Activated naive CD4-positive, alpha-beta T cell treated with anti-CD3 and anti-CD28 coated beads for 36 hours (primary cell): ENCODE measurements around the gene SEMA3A. TPM values are rescaled to one million over a fixed set of nuclear protein-coding genes. Genes with fewer than 3 reads are reported as not detected.

Source experiments
- CTCF ChIA-PET: fragments of 350-600 bp; sonication (Branson Sonifier 250); formaldehyde crosslinking; loops from one replicate; lab custom pipeline; 2021; ENCODE audit warnings: antibody characterized with exemption; lab: Charles Lee
- DNase-seq: peaks from one replicate; pipeline ENCODE4 v3.0.0-alpha.2; 2020
- H3K27ac Mint-ChIP-seq: one replicate; pipeline ENCODE4 v1.8.0; 2021; ENCODE audit warnings: mild to moderate bottlenecking, mixed read lengths
- H3K27me3 Mint-ChIP-seq: one replicate; pipeline ENCODE4 v1.8.0; 2021; ENCODE audit warnings: low read depth, mixed read lengths
- H3K36me3 Mint-ChIP-seq: one replicate; pipeline ENCODE4 v1.8.0; 2021; ENCODE audit warnings: low read depth, mixed read lengths
- H3K4me1 Mint-ChIP-seq: one replicate; pipeline ENCODE4 v1.8.0; 2021; ENCODE audit warnings: low read depth, mixed read lengths
- H3K4me3 Mint-ChIP-seq: one replicate; pipeline ENCODE4 v1.8.0; 2021; ENCODE audit warnings: mild to moderate bottlenecking, moderate library complexity, mixed read lengths
- H3K9me3 Mint-ChIP-seq: one replicate; pipeline ENCODE4 v1.8.0; 2021; ENCODE audit warnings: mixed read lengths
- intact Hi-C: fragments of 100-400 bp; cut with micrococcal nuclease; formaldehyde crosslinking; loops from one replicate; pipeline ENCODE4 v1.15.1; 2023
- total RNA-seq, 2 experiments: library from RNA; stranded (reverse); gene quantifications; one replicate each; pipeline ENCODE4 v1.2.3, GENCODE V29; 2021

SEMA3A gene
- total RNA-seq, 2 experiments from 2014 or later, result 2.7 to 3.0 TPM

- DNase-seq, result peak; percentile 19
- Mint-ChIP-seq H3K27me3 (peaks cover 2% of the 10 kb centered on the region), H3K4me3 (no peak overlapping the region), H3K9me3 (no peaks in the 10 kb centered on the region), H3K36me3 (no peaks in the 10 kb centered on the region), H3K27ac (no peak overlapping the region), H3K4me1 (no peaks in the 10 kb centered on the region)
- intact Hi-C loops, result loop anchor here (2.0 kb wide), 1 partner anchor 536 kb away; no protein-coding TSS in a partner anchor
- CTCF ChIA-PET, result interaction anchor here (0.6 to 2.6 kb wide), 9 partner anchors 8 to 935 kb away, joined by 3 to 25 read pairs (median 4); no protein-coding TSS in a partner anchor
Measured at GRCh38 chr7:83947260-83947659, 247.3 kb downstream of the SEMA3A start.

DNA sequence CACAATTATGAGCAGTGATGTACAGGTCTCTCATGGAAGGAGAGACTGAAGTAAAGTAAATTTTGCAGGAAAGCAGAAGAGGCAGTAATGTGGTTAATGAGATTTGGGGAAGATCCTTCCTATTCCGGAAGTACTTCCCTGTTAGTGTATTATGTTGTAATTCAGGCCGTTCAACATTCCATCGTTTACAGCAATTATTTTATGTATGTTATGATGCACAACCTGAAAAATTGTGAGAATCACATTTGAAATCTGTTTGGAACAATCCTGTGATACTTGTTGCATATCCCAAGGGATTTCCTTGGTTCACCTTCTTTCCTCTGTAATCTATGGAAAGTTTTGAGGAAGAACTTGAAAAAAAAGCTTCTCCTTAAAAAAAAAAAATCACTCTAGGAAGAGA, 247.8 kb downstream of the SEMA3A start:
- CTCF ChIA-PET, result interaction anchor here (0.6 to 2.6 kb wide), 3 partner anchors 10 to 29 kb away, joined by 3 to 25 read pairs (median 4); no protein-coding TSS in a partner anchor
- H3K36me3 Mint-ChIP-seq, result no peaks in the 10 kb centered on the region
- DNase-seq, result no peak
- H3K4me3 Mint-ChIP-seq, result no peak overlapping the region
- no peaks in the 10 kb centered on the region for H3K4me1 Mint-ChIP-seq
- no peak overlapping the region for H3K27ac Mint-ChIP-seq
- intact Hi-C loops, result loop anchor here (2.0 kb wide), 1 partner anchor 536 kb away; no protein-coding TSS in a partner anchor
- peaks cover 2% of the 10 kb centered on the region for H3K27me3 Mint-ChIP-seq
- no peaks in the 10 kb centered on the region for H3K9me3 Mint-ChIP-seq

DNA sequence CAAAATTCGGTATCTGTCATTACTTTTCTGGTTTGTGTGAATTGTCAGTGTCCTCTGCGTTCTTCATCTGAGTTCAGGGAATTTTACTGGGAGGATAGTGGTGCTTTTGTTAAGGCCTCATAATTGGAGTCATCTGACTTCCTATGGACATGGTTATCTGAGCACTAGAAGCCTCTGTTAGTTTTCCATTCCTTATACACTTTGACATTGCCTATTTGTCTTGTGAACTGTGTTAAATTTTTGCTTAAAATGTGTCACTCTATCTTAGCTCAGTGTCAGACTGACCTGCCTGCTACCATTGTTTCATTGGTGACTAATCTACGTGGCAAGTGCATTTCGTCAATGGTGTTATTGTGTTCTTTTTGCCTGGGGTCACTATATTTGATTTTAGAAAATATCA, 253.3 kb downstream of the SEMA3A start:
- Mint-ChIP-seq H3K9me3 (no peaks in the 10 kb centered on the region), H3K4me1 (no peaks in the 10 kb centered on the region), H3K27ac (no peak overlapping the region), H3K36me3 (no peaks in the 10 kb centered on the region), H3K27me3 (no peaks in the 10 kb centered on the region), H3K4me3 (no peak overlapping the region)
- intact Hi-C loops, result no loop called here
- no peak for DNase-seq
- CTCF ChIA-PET, result interaction anchor here (0.8 kb wide), 1 partner anchor 558 kb away, joined by 3 read pairs; no protein-coding TSS in a partner anchor

GRCh38 chr7:83937930-83938329, 256.7 kb downstream of the SEMA3A start:
- no peaks in the 10 kb centered on the region for H3K36me3 Mint-ChIP-seq
- no peaks in the 10 kb centered on the region for H3K9me3 Mint-ChIP-seq
- CTCF ChIA-PET, result interaction anchor here (1.1 to 4.2 kb wide), 2 partner anchors 10 to 40 kb away, joined by 3 to 25 read pairs; no protein-coding TSS in a partner anchor
- H3K4me3 Mint-ChIP-seq, result no peak overlapping the region
- peaks cover 2% of the 10 kb centered on the region for H3K27me3 Mint-ChIP-seq
- intact Hi-C loops, result loop anchor here (2.0 kb wide), 2 partner anchors 251 to 513 kb away; no protein-coding TSS in a partner anchor
- no peak for DNase-seq
- peaks cover 2% of the 10 kb centered on the region for H3K4me1 Mint-ChIP-seq
- no peak overlapping the region for H3K27ac Mint-ChIP-seq

DNA sequence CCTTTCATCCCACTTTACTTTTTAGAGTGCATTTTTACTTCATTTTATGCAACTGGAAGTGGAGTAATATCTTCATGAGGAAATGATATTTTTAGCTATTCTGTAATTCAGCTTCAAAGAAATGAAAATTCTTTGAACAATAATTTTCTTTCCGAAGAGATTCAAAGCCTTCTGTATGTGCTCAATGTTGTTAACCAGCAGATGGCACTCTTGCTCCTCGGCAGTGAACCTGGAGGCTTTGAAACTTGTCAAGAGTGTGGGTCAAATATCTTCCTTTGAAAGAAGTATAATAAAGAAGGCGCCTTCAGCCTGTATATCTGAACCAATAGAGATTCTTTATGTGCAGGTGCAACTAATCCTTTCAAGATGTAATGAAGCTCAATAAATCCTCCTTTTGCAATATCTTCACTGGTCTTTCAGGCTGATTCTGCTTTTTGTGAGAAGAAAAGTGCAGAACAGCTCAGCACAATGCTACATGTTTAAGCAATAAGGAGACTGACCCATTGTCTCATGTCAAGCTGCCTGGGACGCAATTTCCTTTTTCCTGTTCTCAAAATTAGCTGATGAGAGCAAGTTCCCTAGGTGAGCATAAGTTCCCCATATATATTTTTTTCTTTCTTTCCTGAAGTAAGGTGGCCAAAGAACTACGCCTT, 258.4 kb downstream of the SEMA3A start:
- Mint-ChIP-seq H3K36me3 (no peaks in the 10 kb centered on the region), H3K4me1 (peaks cover 2% of the 10 kb centered on the region), H3K27ac (no peak overlapping the region), H3K9me3 (no peaks in the 10 kb centered on the region), H3K4me3 (no peak overlapping the region), H3K27me3 (peaks cover 2% of the 10 kb centered on the region)
- CTCF ChIA-PET, result interaction anchor here (0.6 to 4.2 kb wide), 12 partner anchors 8 to 1659 kb away, joined by 3 to 25 read pairs (median 4); no protein-coding TSS in a partner anchor
- intact Hi-C loops, result loop anchor here (1.0 to 2.0 kb wide), 4 partner anchors 40 to 1087 kb away; no protein-coding TSS in a partner anchor
- DNase-seq, result peak; percentile 74

DNA sequence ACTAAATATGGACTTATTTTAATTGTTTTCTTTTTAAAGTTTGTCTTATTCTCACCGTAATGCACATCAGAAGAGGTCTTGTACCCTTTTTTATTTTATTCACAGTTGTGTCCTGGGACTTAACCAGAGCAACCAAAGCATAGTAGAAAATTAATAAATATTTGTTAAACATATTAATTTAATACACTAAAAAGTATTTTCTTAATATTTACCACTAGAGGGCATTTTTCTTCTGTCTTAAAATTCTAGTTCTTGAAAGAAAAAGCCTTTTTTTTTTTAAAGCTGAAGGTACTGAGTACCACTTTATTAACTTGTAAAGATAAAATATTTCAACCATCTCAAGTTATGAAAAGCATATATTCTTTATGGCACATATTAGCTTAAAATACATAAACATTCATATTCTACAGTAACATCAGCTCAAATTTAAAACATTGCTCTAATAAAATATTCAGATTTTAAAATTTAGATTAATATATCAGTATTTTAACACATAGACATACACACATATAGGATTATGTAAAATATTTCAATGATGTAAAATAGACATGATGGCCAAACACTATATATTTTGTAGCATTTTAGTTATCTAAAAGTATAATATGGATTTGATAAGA, 260.4 kb downstream of the SEMA3A start:
- Mint-ChIP-seq H3K27ac (no peak overlapping the region), H3K27me3 (peaks cover 2% of the 10 kb centered on the region), H3K4me1 (peaks cover 2% of the 10 kb centered on the region), H3K9me3 (no peaks in the 10 kb centered on the region), H3K4me3 (no peak overlapping the region), H3K36me3 (no peaks in the 10 kb centered on the region)
- CTCF ChIA-PET, result interaction anchor here (0.8 to 4.2 kb wide), 4 partner anchors 10 to 317 kb away, joined by 3 to 25 read pairs (median 4); no protein-coding TSS in a partner anchor
- intact Hi-C loops, result no loop called here
- DNase-seq, result no peak

DNA sequence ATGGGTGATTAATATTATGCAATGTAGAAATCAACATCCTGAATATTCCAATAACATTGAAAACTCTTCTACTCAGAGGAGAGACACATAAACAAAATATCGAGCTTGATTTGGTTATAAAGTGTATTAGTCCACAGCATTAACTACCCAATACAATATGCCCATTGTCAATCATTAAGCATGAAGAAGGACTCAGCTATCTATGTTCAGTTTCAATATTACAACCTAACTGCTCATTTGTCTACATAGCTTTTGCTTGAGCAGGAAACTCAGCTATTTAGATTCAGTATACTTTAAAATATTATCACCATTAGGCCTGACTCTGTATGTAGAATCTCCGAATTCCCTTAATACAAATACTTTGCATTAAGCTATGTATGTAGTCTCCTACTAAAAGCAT, 262.6 kb downstream of the SEMA3A start:
- H3K4me3 Mint-ChIP-seq, result no peak overlapping the region
- no peaks in the 10 kb centered on the region for H3K9me3 Mint-ChIP-seq
- intact Hi-C loops, result no loop called here
- H3K27ac Mint-ChIP-seq, result no peak overlapping the region
- peaks cover 6% of the 10 kb centered on the region for H3K27me3 Mint-ChIP-seq
- H3K36me3 Mint-ChIP-seq, result no peaks in the 10 kb centered on the region
- CTCF ChIA-PET, result interaction anchor here (0.8 to 0.9 kb wide), 2 partner anchors 16 to 765 kb away, joined by 4 to 5 read pairs; no protein-coding TSS in a partner anchor
- no peak for DNase-seq
- H3K4me1 Mint-ChIP-seq, result peaks cover 2% of the 10 kb centered on the region

DNA sequence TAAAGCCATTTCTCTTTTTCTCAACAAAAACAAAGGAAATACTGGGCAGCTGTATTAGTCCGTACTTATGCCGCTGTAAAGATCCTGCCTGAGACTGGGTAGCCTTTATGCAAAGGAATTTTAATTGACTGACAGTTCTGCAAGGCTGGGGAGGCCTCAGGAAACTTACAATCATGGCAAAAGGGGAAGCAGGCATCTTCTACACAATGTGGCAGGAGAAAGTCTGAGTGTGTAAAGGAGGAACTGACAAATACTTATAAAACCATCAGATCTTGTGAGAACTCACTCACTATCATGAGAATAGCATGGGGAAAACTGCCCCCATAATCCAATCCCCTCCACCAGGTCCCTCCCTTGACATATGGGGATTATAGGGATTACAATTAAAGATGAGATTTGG, 264.3 kb downstream of the SEMA3A start:
- H3K27ac Mint-ChIP-seq, result no peak overlapping the region
- CTCF ChIA-PET, result no interaction called here
- DNase-seq, result no peak
- H3K27me3 Mint-ChIP-seq, result peaks cover 4% of the 10 kb centered on the region
- no peaks in the 10 kb centered on the region for H3K4me1 Mint-ChIP-seq
- intact Hi-C loops, result no loop called here
- H3K4me3 Mint-ChIP-seq, result no peak overlapping the region
- no peaks in the 10 kb centered on the region for H3K9me3 Mint-ChIP-seq
- H3K36me3 Mint-ChIP-seq, result no peaks in the 10 kb centered on the region

- no peak for DNase-seq
- Mint-ChIP-seq H3K36me3 (no peaks in the 10 kb centered on the region), H3K4me3 (no peak overlapping the region), H3K4me1 (no peaks in the 10 kb centered on the region), H3K27ac (no peak overlapping the region), H3K27me3 (peaks cover 4% of the 10 kb centered on the region), H3K9me3 (no peaks in the 10 kb centered on the region)
- intact Hi-C loops, result loop anchor here (5.0 kb wide), 1 partner anchor 1546 kb away; no protein-coding TSS in a partner anchor
- CTCF ChIA-PET, result no interaction called here
Measured at GRCh38 chr7:83925860-83926259, 268.7 kb downstream of the SEMA3A start.

DNA sequence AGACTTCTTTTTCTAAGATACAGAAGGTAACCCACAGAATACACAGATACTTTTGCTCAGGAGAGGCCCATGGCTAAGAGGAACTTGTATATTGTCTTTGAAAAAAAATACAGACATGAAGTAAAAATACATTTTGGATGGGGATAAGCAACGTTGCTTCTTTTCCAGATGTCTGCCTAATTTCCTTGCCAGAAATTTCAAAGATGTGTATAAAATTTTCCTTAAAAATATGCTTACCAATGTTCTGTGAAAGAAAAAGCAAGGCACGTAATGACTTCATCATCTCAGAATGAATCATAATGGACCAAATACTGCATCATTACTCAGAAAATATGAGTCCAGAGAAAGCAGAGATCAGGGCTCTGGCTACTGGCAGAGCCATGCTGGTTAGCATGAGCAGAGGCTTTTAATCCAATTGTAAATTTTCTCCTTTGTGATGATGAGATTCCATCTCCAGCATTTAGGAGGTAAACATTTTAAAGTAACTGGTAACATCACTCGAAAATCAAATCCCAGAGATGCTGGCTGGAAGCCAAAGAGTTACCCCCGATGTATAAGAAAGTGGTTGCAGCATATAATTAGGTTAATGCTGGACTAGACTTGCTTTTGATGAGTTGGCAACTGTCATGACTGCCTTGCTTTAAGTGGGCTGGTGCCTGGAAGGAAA, 272.5 kb downstream of the SEMA3A start:
- H3K36me3 Mint-ChIP-seq, result no peaks in the 10 kb centered on the region
- H3K27ac Mint-ChIP-seq, result no peak overlapping the region
- H3K27me3 Mint-ChIP-seq, result peaks cover 5% of the 10 kb centered on the region
- DNase-seq, result no peak
- intact Hi-C loops, result no loop called here
- CTCF ChIA-PET, result no interaction called here
- no peak overlapping the region for H3K4me3 Mint-ChIP-seq
- no peaks in the 10 kb centered on the region for H3K4me1 Mint-ChIP-seq
- no peaks in the 10 kb centered on the region for H3K9me3 Mint-ChIP-seq

DNA sequence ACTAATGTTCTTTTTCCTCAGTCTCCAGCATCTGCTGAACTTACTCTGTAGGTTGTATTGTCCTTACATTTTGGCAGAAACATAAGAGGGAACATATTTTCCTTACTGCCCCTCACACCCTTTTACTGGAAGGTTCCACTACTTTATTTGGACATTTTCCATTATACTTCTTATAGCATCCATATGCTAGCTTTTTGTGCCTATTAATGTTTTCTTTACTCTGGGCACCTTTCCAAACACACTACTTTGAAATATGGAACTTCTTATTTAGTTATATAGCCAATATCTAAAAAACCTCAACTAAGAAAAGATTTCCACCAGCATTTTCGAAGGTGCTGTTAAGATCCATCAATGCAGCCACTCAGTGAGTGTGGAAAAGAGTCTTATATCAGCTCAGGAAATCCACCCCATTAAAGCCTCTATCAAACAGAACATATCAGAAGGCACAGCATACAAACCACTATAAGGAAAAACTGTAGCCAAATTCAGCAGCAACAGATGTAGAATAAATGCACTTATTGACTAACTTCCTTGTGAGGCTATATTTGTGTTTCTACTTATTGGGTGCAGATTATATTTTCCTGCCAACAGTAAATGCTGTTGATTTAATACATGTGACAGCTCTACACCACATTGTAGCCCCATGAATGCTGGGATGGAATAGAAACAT, 273.2 kb downstream of the SEMA3A start:
- Mint-ChIP-seq H3K36me3 (no peaks in the 10 kb centered on the region), H3K4me3 (no peak overlapping the region), H3K27me3 (peaks cover 8% of the 10 kb centered on the region), H3K27ac (no peak overlapping the region), H3K9me3 (no peaks in the 10 kb centered on the region), H3K4me1 (no peaks in the 10 kb centered on the region)
- intact Hi-C loops, result no loop called here
- DNase-seq, result no peak
- CTCF ChIA-PET, result no interaction called here

GRCh38 chr7:83918142-83918541, 276.4 kb downstream of the SEMA3A start:
- H3K36me3 Mint-ChIP-seq, result no peaks in the 10 kb centered on the region
- no peak for DNase-seq
- H3K27me3 Mint-ChIP-seq, result peaks cover 8% of the 10 kb centered on the region
- no peaks in the 10 kb centered on the region for H3K4me1 Mint-ChIP-seq
- H3K9me3 Mint-ChIP-seq, result no peaks in the 10 kb centered on the region
- no peak overlapping the region for H3K27ac Mint-ChIP-seq
- intact Hi-C loops, result no loop called here
- no peak overlapping the region for H3K4me3 Mint-ChIP-seq
- CTCF ChIA-PET, result no interaction called here
